Measurements from ENCODE around the gene INPP5A. TPM values are rescaled to one million over a fixed set of nuclear protein-coding genes. Genes with fewer than 3 reads are reported as not detected.

INPP5A gene
- total and polyA plus RNA-seq, 2 of the 13 experiments (the other 11 are each of a cell fraction or from before 2014, with no cell fraction given), result 17.5 to 37.9 TPM

- TF ChIP-seq ARID5B (CRISPR knock-in tag; IDR thresholded peaks at IDR 0.05) (no peak), E2F2 (CRISPR knock-in tag; IDR thresholded peaks at IDR 0.05; ENCODE audit: borderline replicate concordance) (no peak), ZNF552 (CRISPR knock-in tag; IDR thresholded peaks at IDR 0.05; ENCODE audit: borderline replicate concordance) (no peak), BATF2 (CRISPR knock-in tag; IDR thresholded peaks at IDR 0.05) (no peak), EHMT2 (IDR thresholded peaks at IDR 0.05; ENCODE audit: borderline replicate concordance, low read depth, low read length) (no peak), ZNF607 (CRISPR knock-in tag; IDR thresholded peaks at IDR 0.05; ENCODE audit: borderline replicate concordance) (no peak), JUND (CRISPR knock-in tag; IDR thresholded peaks at IDR 0.05) (no peak), SATB2 (CRISPR knock-in tag; IDR thresholded peaks at IDR 0.05) (no peak)
Observed at GRCh38 chr10:132570771-132571649, 33.4 kb downstream of the INPP5A start (continued).

Measured in HepG2 (cell line).